Stomach (tissue), 9 donors: ENCODE measurements around the gene CELF1. TPM values are rescaled to one million over a fixed set of nuclear protein-coding genes. Genes with fewer than 3 reads are reported as not detected.
A peak's percentile ranks its signal among the peaks of the same experiment; 100 is the strongest.
"Not testable (repeated sequence)": the region's sequence is repeated elsewhere in the genome, so short reads cannot be mapped to it uniquely, and the experiment has no call there.

Experiments
- DNase-seq, 2 donors: peaks; one replicate each; pipeline versions ENCODE4 v3.0.0 to v3.0.0-alpha.2; 2013 to 2019
- H3K27ac ChIP-seq, 5 donors: fragments of 200-600 bp in 4 of 5; sonication (generic) in 4 of 5; one replicate each; pipeline ENCODE4 v1.5.1; 2013 to 2019; ENCODE audit warnings: mild to moderate bottlenecking in 1 of 5, moderate library complexity in 1 of 5
- H3K27me3 ChIP-seq, 3 donors: fragments of 200-600 bp; sonication (generic); one replicate each; pipeline ENCODE4 v1.5.1; 2017 to 2019; ENCODE audit warnings: mixed run types in 1 of 3
- H3K36me3 ChIP-seq, 4 donors: fragments of 200-600 bp; sonication (generic); 1 replicate in 3 of 4; 2 replicates in 1 of 4; pipeline ENCODE4 v1.5.1; 2016 to 2019
- H3K4me1 ChIP-seq, 4 donors: fragments of 200-600 bp; sonication (generic); one replicate each; pipeline ENCODE4 v1.5.1; 2016 to 2019
- H3K4me3 ChIP-seq, 4 donors: fragments of 200-600 bp; sonication (generic) in 3 of 4; one replicate each; pipeline ENCODE4 v1.5.1; 2016 to 2019; ENCODE audit warnings: mild to moderate bottlenecking in 1 of 4
- H3K9me3 ChIP-seq, 4 donors: fragments of 200-600 bp; sonication (generic); one replicate each; pipeline ENCODE4 v1.5.1; 2016 to 2019
- CTCF ChIP-seq, 7 experiments: fragments of 450-650 bp in 4 of 7; fragments of 200-600 bp in 3 of 7; sonication (generic) in 3 of 7; IDR thresholded peaks; one replicate each; pipeline ENCODE4 v1.5.1; 2016 to 2019; ENCODE audit warnings: antibody characterized with exemption in 7 of 7, control low read depth in 2 of 7, mild to moderate bottlenecking in 1 of 7
- EP300 ChIP-seq: sonication (generic); formaldehyde crosslinking; IDR thresholded peaks from one replicate; pipeline ENCODE4 v1.6.1; 2017; ENCODE audit warnings: antibody characterized with exemption
- POLR2A ChIP-seq, 4 donors: fragments of 450-650 bp; IDR thresholded peaks; one replicate each; pipeline ENCODE4 v1.6.1; 2016; ENCODE audit warnings: antibody characterized with exemption in 4 of 4, control low read depth in 2 of 4, mild to moderate bottlenecking in 1 of 4, moderate library complexity in 1 of 4
- POLR2AphosphoS5 ChIP-seq, 3 donors: sonication (generic); formaldehyde crosslinking; IDR thresholded peaks; one replicate each; pipeline ENCODE4 v1.6.1; 2016; ENCODE audit warnings: antibody characterized with exemption in 3 of 3
- WGBS, 5 donors: extraction: QIAGEN DNeasy Blood & Tissue Kit in 3 of 5; methylation state at CpG; one replicate each; pipeline versions ENCODE4 v1.1.5 to v1.1.7; 2013 to 2018; 5-methylcytosine and 5-hydroxymethylcytosine counted together
- intact Hi-C: fragments of 100-400 bp; cut with DNase I; formaldehyde crosslinking; loops from one replicate; pipeline ENCODE4 v1.15.1; 2023; ENCODE audit warnings: low total_unique reads
- polyA plus RNA-seq, 3 donors: library from polyadenylated mRNA; stranded (reverse); fragments of 200-250 nt; gene quantifications; one replicate each; pipeline ENCODE4 v1.2.3, GENCODE V29; 2013
- total RNA-seq, 5 donors: library from RNA; depleted of rRNA; stranded (reverse); fragments of >200 nt; gene quantifications; one replicate each; pipeline versions ENCODE4 v1.1.0 to v1.2.3, GENCODE V29; 2014 to 2016
- donor health status: healthy with polysubstance abuse.
- donor health status: Bipolar disorder and iron deficiency.
- donor health status: healthy.

Gene CELF1
- total and polyA plus RNA-seq, 8 donors, result 12.7 to 206 (median 54.4) TPM

- DNase-seq, result no peak
- Histone ChIP-seq H3K27me3 (no peaks in the 10 kb centered on the region), H3K27ac (peak overlapping the region in 2 of 5 donors; percentile 56 to 68), H3K36me3 (peaks cover 0 to 14% (median 6%) of the 10 kb centered on the region in 4 donors), H3K4me1 (peaks cover 28 to 100% (median 76%) of the 10 kb centered on the region in 4 donors), H3K4me3 (no peak overlapping the region), H3K9me3 (no peaks in the 10 kb centered on the region)
- no peak for TF ChIP-seq POLR2AphosphoS5 (IDR thresholded peaks at IDR 0.05)
- TF ChIP-seq CTCF (IDR thresholded peaks at IDR 0.05), result no peak
- intact Hi-C loops, result no loop called here
- WGBS, 5 donors, result 66 to 98% (median 83%) methylated on average over 2 of the region's 2 CpGs
Measured at GRCh38 chr11:47533690-47534151, 19.2 kb downstream of the CELF1 start.

- no peak overlapping the region for H3K4me3 ChIP-seq
- WGBS, 5 donors, result 80 to 91% (median 86%) methylated on average over 2 of the region's 2 CpGs
- DNase-seq, result peak in 1 of 2 donors; percentile 62
- no peak for TF ChIP-seq CTCF (IDR thresholded peaks at IDR 0.05)
- TF ChIP-seq POLR2A (IDR thresholded peaks at IDR 0.05), result no peak
- TF ChIP-seq POLR2AphosphoS5 (IDR thresholded peaks at IDR 0.05), result no peak
- no peak for TF ChIP-seq EP300
- no peaks in the 10 kb centered on the region for H3K9me3 ChIP-seq
- H3K4me1 ChIP-seq, result peaks cover 28 to 98% (median 71%) of the 10 kb centered on the region in 4 donors
- H3K36me3 ChIP-seq, result peaks cover 0 to 14% (median 8%) of the 10 kb centered on the region in 4 donors
- no peaks in the 10 kb centered on the region for H3K27me3 ChIP-seq
- peak overlapping the region in 2 of 5 donors; percentile 56 to 68 for H3K27ac ChIP-seq
- intact Hi-C loops, result no loop called here
Measured at GRCh38 chr11:47532597-47533213, 20.2 kb downstream of the CELF1 start.

GRCh38 chr11:47531666-47532065, 21.3 kb downstream of the CELF1 start:
- 76 to 87% (median 80%) methylated on average over 3 of the region's 3 CpGs for WGBS, 5 donors
- Histone ChIP-seq H3K4me1 (peaks cover 26 to 98% (median 70%) of the 10 kb centered on the region in 4 donors), H3K4me3 (no peak overlapping the region), H3K9me3 (no peaks in the 10 kb centered on the region), H3K36me3 (peaks cover 0 to 14% (median 8%) of the 10 kb centered on the region in 4 donors), H3K27me3 (no peaks in the 10 kb centered on the region), H3K27ac (peak overlapping the region in 1 of 5 donors; percentile 54)
- DNase-seq, result no peak
- TF ChIP-seq CTCF (IDR thresholded peaks at IDR 0.05) (no peak), POLR2A (IDR thresholded peaks at IDR 0.05) (no peak), POLR2AphosphoS5 (IDR thresholded peaks at IDR 0.05) (no peak), EP300 (no peak)
- intact Hi-C loops, result no loop called here

- H3K4me3 ChIP-seq, H3K27me3 ChIP-seq, DNase-seq, H3K36me3 ChIP-seq, intact Hi-C loops, H3K9me3 ChIP-seq: not testable (repeated sequence)
- H3K27ac ChIP-seq, result peak overlapping the region in 1 of 5 donors; percentile 54
- peaks cover 24 to 98% (median 70%) of the 10 kb centered on the region in 4 donors for H3K4me1 ChIP-seq
- WGBS, 5 donors, result 86 to 91% (median 90%) methylated on average over 9 of the region's 9 CpGs
Measured at GRCh38 chr11:47530721-47531120, 22.2 kb downstream of the CELF1 start.

GRCh38 chr11:47529951-47530350, 23.0 kb downstream of the CELF1 start:
- no peak overlapping the region for H3K4me3 ChIP-seq
- peaks cover 31 to 98% (median 74%) of the 10 kb centered on the region in 4 donors for H3K4me1 ChIP-seq
- H3K27me3 ChIP-seq, result no peaks in the 10 kb centered on the region
- no peaks in the 10 kb centered on the region for H3K9me3 ChIP-seq
- intact Hi-C loops, result no loop called here
- no peak for DNase-seq
- TF ChIP-seq POLR2AphosphoS5 (IDR thresholded peaks at IDR 0.05) (no peak), CTCF (IDR thresholded peaks at IDR 0.05) (no peak), EP300 (no peak), POLR2A (IDR thresholded peaks at IDR 0.05) (no peak)
- H3K36me3 ChIP-seq, result peaks cover 0 to 4% (median 0%) of the 10 kb centered on the region in 4 donors
- 84 to 93% (median 87%) methylated on average over 4 of the region's 4 CpGs for WGBS, 5 donors
- H3K27ac ChIP-seq, result peak overlapping the region in 1 of 5 donors; percentile 54
